ENCODE results near the gene ELP4. TPM values are rescaled to one million over a fixed set of nuclear protein-coding genes. Genes with fewer than 3 reads are reported as not detected.

The ELP4 gene
- total RNA-seq, 1 donor from 2014 or later: 147 TPM

DNA sequence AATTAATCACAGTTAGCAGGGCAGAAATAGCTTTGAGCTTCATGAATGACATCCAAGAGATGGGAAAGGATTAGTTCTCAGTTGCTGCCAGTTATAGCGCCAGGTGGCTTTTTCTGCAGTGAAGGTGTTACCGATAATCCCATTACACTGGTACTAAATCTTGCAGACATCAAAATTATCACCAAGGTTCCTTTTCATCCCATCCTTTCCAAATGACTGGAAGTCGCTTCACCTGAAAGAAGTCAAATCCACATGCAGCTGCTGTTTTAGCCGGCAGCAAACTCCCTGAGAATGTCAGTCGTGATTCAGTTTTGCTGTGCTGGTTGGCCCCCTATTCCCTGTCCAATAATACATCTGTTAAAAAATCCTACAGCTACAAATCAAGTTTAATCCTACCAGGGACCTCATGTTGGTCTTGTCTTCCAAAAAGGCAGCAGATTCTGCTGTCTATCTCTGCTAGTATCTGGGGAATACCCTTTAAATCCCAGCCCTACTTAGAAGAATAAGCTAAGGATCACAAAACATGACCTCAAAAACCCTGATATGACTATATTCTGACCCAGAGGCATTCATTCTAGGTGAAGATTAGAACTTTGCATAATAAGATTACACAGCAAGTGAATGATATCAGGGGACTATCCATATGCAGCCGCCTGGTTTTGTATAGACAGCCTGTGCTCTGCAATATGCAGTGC is 31.9 kb upstream of the ELP4 start:
- TF ChIP-seq, protein P1, sequence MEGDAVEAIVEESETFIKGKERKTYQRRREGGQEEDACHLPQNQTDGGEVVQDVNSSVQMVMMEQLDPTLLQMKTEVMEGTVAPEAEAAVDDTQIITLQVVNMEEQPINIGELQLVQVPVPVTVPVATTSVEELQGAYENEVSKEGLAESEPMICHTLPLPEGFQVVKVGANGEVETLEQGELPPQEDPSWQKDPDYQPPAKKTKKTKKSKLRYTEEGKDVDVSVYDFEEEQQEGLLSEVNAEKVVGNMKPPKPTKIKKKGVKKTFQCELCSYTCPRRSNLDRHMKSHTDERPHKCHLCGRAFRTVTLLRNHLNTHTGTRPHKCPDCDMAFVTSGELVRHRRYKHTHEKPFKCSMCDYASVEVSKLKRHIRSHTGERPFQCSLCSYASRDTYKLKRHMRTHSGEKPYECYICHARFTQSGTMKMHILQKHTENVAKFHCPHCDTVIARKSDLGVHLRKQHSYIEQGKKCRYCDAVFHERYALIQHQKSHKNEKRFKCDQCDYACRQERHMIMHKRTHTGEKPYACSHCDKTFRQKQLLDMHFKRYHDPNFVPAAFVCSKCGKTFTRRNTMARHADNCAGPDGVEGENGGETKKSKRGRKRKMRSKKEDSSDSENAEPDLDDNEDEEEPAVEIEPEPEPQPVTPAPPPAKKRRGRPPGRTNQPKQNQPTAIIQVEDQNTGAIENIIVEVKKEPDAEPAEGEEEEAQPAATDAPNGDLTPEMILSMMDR (IDR thresholded peaks at IDR 0.05): no peak
- no peak for TF ChIP-seq EZH2phosphoT487 (IDR thresholded peaks at IDR 0.05)
- TF ChIP-seq EZH2 (IDR thresholded peaks at IDR 0.05): no peak
- Histone ChIP-seq H3K27ac (peak overlapping the region; percentile 42), H3K27me3 (no peaks in the 10 kb centered on the region), H3K79me2 (ENCODE audit: low read depth) (peaks cover 95% of the 10 kb centered on the region), H4K20me1 (ENCODE audit: low read depth) (no peaks in the 10 kb centered on the region), H3K36me3 (peaks cover 10% of the 10 kb centered on the region), H3K9ac (no peak overlapping the region), H2AFZ (replicated peaks) (no peak overlapping the region), H3K4me2 (peak overlapping the region; percentile 23), H3F3A (ENCODE audit: low read depth) (peaks cover 25% of the 10 kb centered on the region), H3K9me3 (ENCODE audit: low read depth) (no peaks in the 10 kb centered on the region), H3K4me3 (no peak overlapping the region), H3K4me1 (peaks cover 40% of the 10 kb centered on the region)
- Mint-ChIP-seq H3K9me3 (peaks cover 12% of the 10 kb centered on the region), H3K4me3 (no peak overlapping the region), H3K27me3 (ENCODE audit: insufficient read depth, low read depth) (no peaks in the 10 kb centered on the region), H3K27ac (peak overlapping the region; percentile 29), H3K36me3 (peaks cover 11% of the 10 kb centered on the region), H3K4me1 (peaks cover 38% of the 10 kb centered on the region)
- no peak for DNase-seq (ENCODE audit: low spot score)

DNA sequence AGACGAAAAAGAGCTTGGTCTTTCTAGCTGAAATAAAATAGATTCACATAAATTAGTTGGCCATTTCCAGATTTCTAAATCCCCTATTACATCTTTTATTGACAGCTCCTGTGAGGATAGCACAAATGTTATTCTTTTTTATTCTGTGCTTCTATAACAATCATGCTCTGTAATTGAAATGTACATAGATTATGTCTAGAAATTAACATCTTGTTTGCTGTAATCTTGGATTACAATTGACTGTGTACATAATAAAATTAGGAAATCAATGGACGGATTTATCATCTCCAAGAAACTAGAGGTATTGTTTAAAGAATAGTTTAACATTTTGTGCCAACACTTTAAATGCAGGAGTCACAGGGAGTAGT is 31.4 kb upstream of the ELP4 start:
- Mint-ChIP-seq H3K27me3 (ENCODE audit: insufficient read depth, low read depth) (no peaks in the 10 kb centered on the region), H3K4me1 (peaks cover 38% of the 10 kb centered on the region), H3K27ac (no peak overlapping the region), H3K36me3 (peaks cover 14% of the 10 kb centered on the region), H3K4me3 (no peak overlapping the region), H3K9me3 (peaks cover 15% of the 10 kb centered on the region)
- H3K9ac ChIP-seq: no peak overlapping the region
- peaks cover 40% of the 10 kb centered on the region for H3K4me1 ChIP-seq
- H3K27ac ChIP-seq: peak overlapping the region; percentile 42
- H3K36me3 ChIP-seq: peaks cover 12% of the 10 kb centered on the region
- H3K4me2 ChIP-seq: peak overlapping the region; percentile 23
- peaks cover 19% of the 10 kb centered on the region for H3F3A ChIP-seq (ENCODE audit: low read depth)
- peaks cover 100% of the 10 kb centered on the region for H3K79me2 ChIP-seq (ENCODE audit: low read depth)
- H4K20me1 ChIP-seq (ENCODE audit: low read depth): no peaks in the 10 kb centered on the region
- H3K27me3 ChIP-seq: no peaks in the 10 kb centered on the region
- no peak for DNase-seq (ENCODE audit: low spot score)
- no peak overlapping the region for H2AFZ ChIP-seq (replicated peaks)
- peaks cover 3% of the 10 kb centered on the region for H3K9me3 ChIP-seq (ENCODE audit: low read depth)
- TF ChIP-seq, protein P1 (IDR thresholded peaks at IDR 0.05): no peak
- TF ChIP-seq EZH2 (IDR thresholded peaks at IDR 0.05) (no peak), EZH2phosphoT487 (IDR thresholded peaks at IDR 0.05) (no peak)
- H3K4me3 ChIP-seq: no peak overlapping the region

DNA sequence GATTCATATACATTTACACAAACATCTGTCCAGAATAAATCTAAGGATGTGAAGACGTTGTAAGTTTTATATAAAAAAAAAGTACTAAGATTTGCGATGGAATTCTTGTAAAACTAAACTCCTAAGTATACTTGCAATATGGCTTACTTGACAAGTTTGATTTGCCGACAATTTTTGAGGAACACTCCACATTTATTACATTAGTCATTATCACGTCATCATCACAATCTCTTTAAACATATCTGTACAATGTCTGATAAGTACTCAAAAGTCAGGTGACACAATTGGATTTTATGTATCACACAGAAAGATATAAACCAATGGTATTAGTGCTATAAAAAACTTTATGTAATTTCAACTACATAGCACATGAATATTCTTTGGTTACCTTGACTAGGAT is 30.5 kb upstream of the ELP4 start:
- TF ChIP-seq EZH2 (IDR thresholded peaks at IDR 0.05) (no peak), EZH2phosphoT487 (IDR thresholded peaks at IDR 0.05) (no peak)
- TF ChIP-seq, protein P1 (IDR thresholded peaks at IDR 0.05): no peak
- Histone ChIP-seq H3K9ac (no peak overlapping the region), H2AFZ (replicated peaks) (no peak overlapping the region), H3K36me3 (peaks cover 12% of the 10 kb centered on the region), H3F3A (ENCODE audit: low read depth) (peaks cover 11% of the 10 kb centered on the region), H3K27me3 (no peaks in the 10 kb centered on the region), H3K4me2 (no peak overlapping the region), H4K20me1 (ENCODE audit: low read depth) (no peaks in the 10 kb centered on the region), H3K27ac (peak overlapping the region; percentile 42), H3K79me2 (ENCODE audit: low read depth) (peaks cover 100% of the 10 kb centered on the region), H3K4me3 (no peak overlapping the region), H3K9me3 (ENCODE audit: low read depth) (peaks cover 5% of the 10 kb centered on the region), H3K4me1 (peaks cover 40% of the 10 kb centered on the region)
- H3K27me3 Mint-ChIP-seq (ENCODE audit: insufficient read depth, low read depth): no peaks in the 10 kb centered on the region
- H3K9me3 Mint-ChIP-seq: peaks cover 11% of the 10 kb centered on the region
- H3K36me3 Mint-ChIP-seq: peaks cover 10% of the 10 kb centered on the region
- no peak for DNase-seq (ENCODE audit: low spot score)
- peaks cover 38% of the 10 kb centered on the region for H3K4me1 Mint-ChIP-seq
- no peak overlapping the region for H3K4me3 Mint-ChIP-seq
- no peak overlapping the region for H3K27ac Mint-ChIP-seq

Data from neural progenitor cell (in vitro differentiated cells).